GM23338 (cell line): ENCODE measurements around the gene CCNG2. TPM values are rescaled to one million over a fixed set of nuclear protein-coding genes. Genes with fewer than 3 reads are reported as not detected.

ENCODE experiments used
- ATAC-seq: fragments of 200-7000 bp; cut with Tn5 transposase; 3 replicates; pipeline ENCODE4 v1.9.1; 2020
- DNase-seq: peaks from one replicate; pipeline ENCODE4 v3.0.0-alpha.2; 2015; ENCODE audit warnings: low spot score
- H2AFZ ChIP-seq: fragments of 200-600 bp; sonication (generic); 2 replicates; pipeline ENCODE4 v1.8.0; 2016; ENCODE audit warnings: antibody characterized with exemption, mild to moderate bottlenecking, moderate library complexity
- H3F3A ChIP-seq: fragments of 200-600 bp; sonication (generic); replicated peaks from 2 replicates; pipeline ENCODE4 v1.8.0; 2017; ENCODE audit warnings: antibody characterized with exemption, mixed run types, low read depth
- H3K27ac ChIP-seq: fragments of 200-600 bp; sonication (generic); 2 replicates; pipeline ENCODE4 v1.6.1; 2016; ENCODE audit warnings: low read depth
- H3K27me3 ChIP-seq: fragments of 200-600 bp; sonication (generic); 2 replicates; pipeline ENCODE4 v1.8.0; 2016; ENCODE audit warnings: mild to moderate bottlenecking, mixed run types, moderate library complexity; ENCODE audit not compliant: insufficient read depth
- H3K36me3 ChIP-seq: fragments of 200-600 bp; sonication (generic); 2 replicates; pipeline ENCODE4 v1.8.0; 2016; ENCODE audit warnings: mild to moderate bottlenecking; ENCODE audit not compliant: insufficient read depth
- H3K4me1 ChIP-seq: fragments of 200-600 bp; sonication (generic); 2 replicates; pipeline ENCODE4 v1.8.0; 2016; ENCODE audit warnings: mild to moderate bottlenecking, moderate library complexity; ENCODE audit not compliant: insufficient read depth
- H3K4me2 ChIP-seq: fragments of 200-600 bp; sonication (generic); 2 replicates; pipeline ENCODE4 v1.7.1; 2017; ENCODE audit warnings: mixed run types
- H3K4me3 ChIP-seq: fragments of 200-600 bp; sonication (generic); 2 replicates; pipeline ENCODE4 v1.6.1; 2016; ENCODE audit warnings: mixed run types
- H3K79me2 ChIP-seq: fragments of 200-600 bp; sonication (generic); replicated peaks from 2 replicates; pipeline ENCODE4 v1.8.0; 2017; ENCODE audit warnings: mild to moderate bottlenecking; ENCODE audit not compliant: insufficient read depth
- H3K9me2 ChIP-seq: fragments of 200-600 bp; sonication (generic); 2 replicates; pipeline ENCODE4 v1.8.0; 2017; ENCODE audit not compliant: insufficient read depth
- H4K20me1 ChIP-seq: fragments of 200-600 bp; sonication (generic); replicated peaks from 2 replicates; pipeline ENCODE4 v1.8.0; 2017; ENCODE audit warnings: mild to moderate bottlenecking; ENCODE audit not compliant: insufficient read depth
- H3K27ac Mint-ChIP-seq: 2 replicates; pipeline ENCODE4 v1.8.0; 2020; ENCODE audit warnings: inconsistent platforms, mild to moderate bottlenecking, moderate library complexity, mixed read lengths
- H3K27me3 Mint-ChIP-seq: 3 replicates; pipeline ENCODE4 v1.8.0; 2022; ENCODE audit warnings: low read depth, mild to moderate bottlenecking, moderate library complexity, mixed read lengths, inconsistent platforms; ENCODE audit not compliant: insufficient read depth, poor library complexity
- H3K36me3 Mint-ChIP-seq: 3 replicates; pipeline ENCODE4 v1.8.0; 2021; ENCODE audit warnings: low read depth, mild to moderate bottlenecking, inconsistent platforms, moderate library complexity, mixed read lengths
- H3K4me1 Mint-ChIP-seq: 3 replicates; pipeline ENCODE4 v1.8.0; 2020; ENCODE audit warnings: mild to moderate bottlenecking, inconsistent platforms, mixed read lengths
- H3K4me3 Mint-ChIP-seq: 3 replicates; pipeline ENCODE4 v1.8.0; 2021; ENCODE audit warnings: moderate library complexity, mild to moderate bottlenecking, inconsistent platforms, mixed read lengths
- H3K9me3 Mint-ChIP-seq: 3 replicates; pipeline ENCODE4 v1.8.0; 2020; ENCODE audit warnings: moderate library complexity, mild to moderate bottlenecking, inconsistent platforms, mixed read lengths
- CREB1 ChIP-seq: fragments of 250-450 bp; sonication (Bioruptor Pico); IDR thresholded peaks from 2 replicates; pipeline ENCODE4 v1.5.0; 2020; ENCODE audit warnings: low read depth, mild to moderate bottlenecking, moderate library complexity
- EZH2 ChIP-seq: fragments of 200-600 bp; sonication (generic); IDR thresholded peaks from one replicate; pipeline ENCODE4 v1.8.0; 2017; ENCODE audit warnings: antibody characterized with exemption, mild to moderate bottlenecking, low read depth; ENCODE audit not compliant: unreplicated experiment
- EZH2phosphoT487 ChIP-seq: fragments of 200-600 bp; sonication (generic); IDR thresholded peaks from one replicate; pipeline ENCODE4 v1.8.1; 2018; ENCODE audit warnings: antibody characterized with exemption; ENCODE audit not compliant: unreplicated experiment
- JUNB ChIP-seq: IDR thresholded peaks from one replicate; pipeline ENCODE4 v1.6.1; 2016; ENCODE audit warnings: antibody characterized with exemption; ENCODE audit not compliant: unreplicated experiment
- NANOG ChIP-seq: IDR thresholded peaks from 2 replicates; pipeline ENCODE4 v1.6.1; 2016; ENCODE audit warnings: antibody characterized with exemption, borderline replicate concordance
- POLR2AphosphoS5 ChIP-seq: IDR thresholded peaks from 2 replicates; pipeline ENCODE4 v1.6.1; 2016; ENCODE audit warnings: antibody characterized with exemption, low read depth
- REST ChIP-seq: IDR thresholded peaks from one replicate; pipeline ENCODE4 v1.6.1; 2018; ENCODE audit warnings: antibody characterized with exemption; ENCODE audit not compliant: unreplicated experiment
- STAT1 ChIP-seq: IDR thresholded peaks from one replicate; pipeline ENCODE4 v1.6.1; 2016; ENCODE audit warnings: antibody characterized with exemption; ENCODE audit not compliant: unreplicated experiment
- ZNF114 ChIP-seq: fragments of 250-450 bp; sonication (Bioruptor Pico); IDR thresholded peaks from 2 replicates; pipeline ENCODE4 v1.5.0; 2020; ENCODE audit warnings: mild to moderate bottlenecking, moderate library complexity
- ZNF331 ChIP-seq: fragments of 250-450 bp; sonication (Bioruptor Pico); IDR thresholded peaks from 2 replicates; pipeline ENCODE4 v1.5.0; 2020; ENCODE audit warnings: low read depth, mild to moderate bottlenecking, moderate library complexity
- polyA plus RNA-seq: library from polyadenylated mRNA; unstranded; fragments of >200 nt; fragmentation: Nextera tagmentation; extraction: Ambion mirVana; gene quantifications from 2 replicates; pipeline ENCODE4 v1.2.1, GENCODE V29; 2016
- total RNA-seq: library from RNA; depleted of rRNA; stranded (reverse); fragments of >200 nt; shearing (Covaris generic); gene quantifications from 2 replicates; pipeline ENCODE4 v1.2.3, GENCODE V29; 2014
- TF ChIP-seq, protein P1 (sequence below), 2 experiments: fragments of 200-600 bp in 1 of 2; sonication (generic) in 1 of 2; conservative IDR thresholded peaks; 2 replicates each; pipeline versions ENCODE4 v1.5.1 to v1.6.1; 2016 to 2017; ENCODE audit warnings: antibody characterized with exemption in 2 of 2, low read depth in 2 of 2, mild to moderate bottlenecking in 2 of 2, moderate library complexity in 1 of 2
- TF ChIP-seq, protein P2 (sequence below): IDR thresholded peaks from 2 replicates; pipeline ENCODE4 v1.6.1; 2016; ENCODE audit warnings: antibody characterized with exemption

CCNG2 gene
- total and polyA plus RNA-seq, 2 experiments from 2014 or later = 7.1 to 16.5 TPM

DNA sequence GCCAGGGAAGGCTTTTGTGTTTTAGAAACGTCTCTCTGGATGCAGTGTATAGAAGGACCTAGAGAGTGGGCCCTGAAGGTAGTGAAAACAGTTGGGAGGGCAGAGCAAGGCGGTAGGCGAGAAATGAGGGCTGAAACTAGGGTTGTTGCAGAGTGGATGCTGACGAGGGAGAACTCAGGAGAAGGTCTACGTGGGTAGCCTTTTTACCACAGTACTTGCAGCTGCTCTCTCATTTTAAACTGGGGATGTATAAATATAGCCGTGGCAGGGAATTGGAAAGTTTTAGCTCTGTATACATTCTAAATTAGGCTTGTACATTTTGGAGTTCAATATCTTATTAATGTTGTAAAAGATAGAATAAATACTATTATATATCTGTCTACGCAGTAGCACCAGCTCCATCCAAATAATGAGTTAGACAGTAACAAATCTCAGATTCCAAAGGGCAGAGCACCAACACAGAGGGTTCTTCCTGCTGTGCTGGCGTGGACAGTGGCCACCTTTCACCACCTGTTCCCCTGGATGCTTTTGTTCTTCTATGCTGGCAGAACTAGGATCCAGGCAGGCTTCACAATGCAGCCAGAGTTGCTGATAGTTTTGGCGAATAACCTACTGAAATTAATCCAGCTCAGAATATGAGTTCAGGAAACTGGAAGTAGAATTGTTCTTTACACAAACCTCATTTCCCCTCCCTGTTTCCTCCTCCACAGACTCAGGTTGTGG is 31.7 kb downstream of the CCNG2 start:
- Histone ChIP-seq H3F3A (no peaks in the 10 kb centered on the region), H3K79me2 (no peaks in the 10 kb centered on the region), H3K4me1 (no peaks in the 10 kb centered on the region), H3K4me3 (no peak overlapping the region), H3K9me2 (no peaks in the 10 kb centered on the region), H2AFZ (0 out of 2 replicates have a peak overlapping the region, but pooled peaks have one; percentile 38), H3K27me3 (no peaks in the 10 kb centered on the region), H4K20me1 (no peaks in the 10 kb centered on the region), H3K4me2 (no peak overlapping the region), H3K36me3 (no peaks in the 10 kb centered on the region), H3K27ac (no peak overlapping the region)
- no peak for ATAC-seq
- H3K4me3 Mint-ChIP-seq = no peak overlapping the region
- H3K9me3 Mint-ChIP-seq = no peaks in the 10 kb centered on the region
- H3K27ac Mint-ChIP-seq = no peak overlapping the region
- H3K36me3 Mint-ChIP-seq = no peaks in the 10 kb centered on the region
- TF ChIP-seq EZH2phosphoT487 (no peak), CREB1 (CRISPR knock-in tag) (no peak), EZH2 (no peak)
- H3K4me1 Mint-ChIP-seq = no peaks in the 10 kb centered on the region; the same call in none of the 3 replicates
- peaks cover 3% of the 10 kb centered on the region for H3K27me3 Mint-ChIP-seq
- no peak for DNase-seq

- H3K4me3 ChIP-seq = no peak overlapping the region
- H3K27ac ChIP-seq = no peak overlapping the region
- no peaks in the 10 kb centered on the region for H3K9me3 Mint-ChIP-seq
- H3K4me3 Mint-ChIP-seq = no peak overlapping the region
- H3K36me3 Mint-ChIP-seq = no peaks in the 10 kb centered on the region
- no peaks in the 10 kb centered on the region for H3K4me1 ChIP-seq
- no peaks in the 10 kb centered on the region for H4K20me1 ChIP-seq
- no peak for ATAC-seq
- H3K4me1 Mint-ChIP-seq = no peaks in the 10 kb centered on the region; the same call in none of the 3 replicates
- peaks cover 5% of the 10 kb centered on the region; the same call in 1 of the 2 replicates for H3K27me3 ChIP-seq
- H3K36me3 ChIP-seq = no peaks in the 10 kb centered on the region
- no peaks in the 10 kb centered on the region for H3K9me2 ChIP-seq
- peaks cover 5% of the 10 kb centered on the region for H3K27me3 Mint-ChIP-seq
- H3K27ac Mint-ChIP-seq = no peak overlapping the region
- no peaks in the 10 kb centered on the region for H3K79me2 ChIP-seq
- no peak for DNase-seq
- no peak overlapping the region for H3K4me2 ChIP-seq
- no peaks in the 10 kb centered on the region for H3F3A ChIP-seq
- no peak overlapping the region for H2AFZ ChIP-seq
- no peak for TF ChIP-seq STAT1
- no peak for TF ChIP-seq REST
- no peak for TF ChIP-seq CREB1 (CRISPR knock-in tag)
- no peak for TF ChIP-seq EZH2
- TF ChIP-seq, protein P1, sequence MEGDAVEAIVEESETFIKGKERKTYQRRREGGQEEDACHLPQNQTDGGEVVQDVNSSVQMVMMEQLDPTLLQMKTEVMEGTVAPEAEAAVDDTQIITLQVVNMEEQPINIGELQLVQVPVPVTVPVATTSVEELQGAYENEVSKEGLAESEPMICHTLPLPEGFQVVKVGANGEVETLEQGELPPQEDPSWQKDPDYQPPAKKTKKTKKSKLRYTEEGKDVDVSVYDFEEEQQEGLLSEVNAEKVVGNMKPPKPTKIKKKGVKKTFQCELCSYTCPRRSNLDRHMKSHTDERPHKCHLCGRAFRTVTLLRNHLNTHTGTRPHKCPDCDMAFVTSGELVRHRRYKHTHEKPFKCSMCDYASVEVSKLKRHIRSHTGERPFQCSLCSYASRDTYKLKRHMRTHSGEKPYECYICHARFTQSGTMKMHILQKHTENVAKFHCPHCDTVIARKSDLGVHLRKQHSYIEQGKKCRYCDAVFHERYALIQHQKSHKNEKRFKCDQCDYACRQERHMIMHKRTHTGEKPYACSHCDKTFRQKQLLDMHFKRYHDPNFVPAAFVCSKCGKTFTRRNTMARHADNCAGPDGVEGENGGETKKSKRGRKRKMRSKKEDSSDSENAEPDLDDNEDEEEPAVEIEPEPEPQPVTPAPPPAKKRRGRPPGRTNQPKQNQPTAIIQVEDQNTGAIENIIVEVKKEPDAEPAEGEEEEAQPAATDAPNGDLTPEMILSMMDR (conservative IDR thresholded peaks at IDR 0.05; ENCODE audit: low read depth in 2 of 2) = no peak
- no peak for TF ChIP-seq EZH2phosphoT487
- no peak for TF ChIP-seq POLR2AphosphoS5
- TF ChIP-seq ZNF331 (CRISPR knock-in tag) = no peak
- TF ChIP-seq JUNB = no peak
- no peak for TF ChIP-seq NANOG
- no peak for TF ChIP-seq ZNF114 (CRISPR knock-in tag)
- TF ChIP-seq, protein P2, sequence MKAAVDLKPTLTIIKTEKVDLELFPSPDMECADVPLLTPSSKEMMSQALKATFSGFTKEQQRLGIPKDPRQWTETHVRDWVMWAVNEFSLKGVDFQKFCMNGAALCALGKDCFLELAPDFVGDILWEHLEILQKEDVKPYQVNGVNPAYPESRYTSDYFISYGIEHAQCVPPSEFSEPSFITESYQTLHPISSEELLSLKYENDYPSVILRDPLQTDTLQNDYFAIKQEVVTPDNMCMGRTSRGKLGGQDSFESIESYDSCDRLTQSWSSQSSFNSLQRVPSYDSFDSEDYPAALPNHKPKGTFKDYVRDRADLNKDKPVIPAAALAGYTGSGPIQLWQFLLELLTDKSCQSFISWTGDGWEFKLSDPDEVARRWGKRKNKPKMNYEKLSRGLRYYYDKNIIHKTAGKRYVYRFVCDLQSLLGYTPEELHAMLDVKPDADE = no peak
These were observed 32.4 kb downstream of the CCNG2 start for GRCh38 chr4:77189412-77189811.
